HPDE6-E6E7 (cell line): Measurements from ENCODE around the gene GPR157.
"Not testable (repeated sequence)": the region's sequence is repeated elsewhere in the genome, so short reads cannot be mapped to it uniquely, and the experiment has no call there.

Experiments
- DNase-seq: peaks from one replicate; pipeline ENCODE4 v3.0.0; 2011; ENCODE audit warnings: missing footprints; ENCODE audit errors: extremely low spot score

The GPR157 gene

GRCh38 chr1:9145714-9146113 is 16.8 kb upstream of the GPR157 start:
- no peak for DNase-seq

- peak; percentile 86 for DNase-seq
Observed at GRCh38 chr1:9145021-9145668, 16.2 kb upstream of the GPR157 start.

DNA sequence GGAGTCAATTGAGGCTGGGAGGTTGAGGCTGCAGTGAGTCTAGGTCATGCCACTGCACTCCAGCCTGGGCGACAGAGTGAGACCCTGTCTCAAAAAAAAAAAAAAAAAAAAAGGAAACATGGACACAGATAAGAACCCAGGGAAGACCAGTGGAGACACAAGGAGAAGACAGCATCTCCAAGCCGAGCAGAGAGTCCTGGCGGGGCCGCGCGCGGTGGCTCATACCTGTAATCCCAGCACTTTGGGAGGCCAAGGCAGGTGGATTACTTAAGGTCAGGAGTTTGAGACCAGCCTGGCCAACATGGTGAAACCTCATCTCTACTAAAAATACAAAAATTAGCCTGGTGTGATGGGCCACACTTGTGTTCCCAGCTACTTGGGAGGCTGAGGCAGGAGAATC is 15.6 kb upstream of the GPR157 start:
- DNase-seq, result not testable (repeated sequence)

DNA sequence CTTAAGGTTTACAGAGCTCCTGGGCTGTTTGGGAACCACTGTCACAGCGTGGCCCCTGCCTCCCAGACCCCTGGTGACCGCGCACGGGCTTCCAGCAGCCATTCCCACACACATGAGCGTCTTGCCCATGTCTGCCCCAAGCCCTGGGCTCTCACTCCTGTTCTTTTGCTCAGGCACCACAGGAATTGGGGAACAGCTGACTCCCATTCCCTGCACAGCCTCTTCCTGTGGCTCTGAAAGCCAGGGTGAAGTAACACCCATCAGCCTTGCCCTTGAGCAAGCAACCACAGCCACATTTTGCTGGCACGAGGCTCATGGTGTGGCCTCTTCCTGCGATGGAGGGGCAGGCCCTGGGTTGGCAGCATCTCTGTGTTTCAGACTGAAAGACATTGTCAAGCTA is 14.3 kb upstream of the GPR157 start:
- no peak for DNase-seq

DNA sequence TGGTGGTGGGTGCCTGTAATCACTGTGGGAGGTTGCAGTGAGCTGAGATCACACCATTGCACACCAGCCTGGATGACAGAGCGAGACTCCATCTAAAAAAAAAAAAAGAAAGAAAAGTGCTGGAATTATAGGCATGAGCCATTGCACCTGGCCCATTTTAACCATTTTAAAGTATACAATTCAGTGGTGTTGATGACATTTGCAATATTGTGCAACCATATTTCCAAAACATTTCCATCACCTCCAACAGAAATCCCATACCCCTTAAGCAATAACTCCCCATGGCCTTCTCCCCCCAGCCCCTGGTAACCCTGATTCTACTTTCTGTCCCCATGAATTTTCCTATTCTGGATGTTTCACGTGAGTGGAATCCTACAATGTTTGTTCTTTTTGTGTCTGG is 11.0 kb upstream of the GPR157 start:
- DNase-seq, result no peak

DNA sequence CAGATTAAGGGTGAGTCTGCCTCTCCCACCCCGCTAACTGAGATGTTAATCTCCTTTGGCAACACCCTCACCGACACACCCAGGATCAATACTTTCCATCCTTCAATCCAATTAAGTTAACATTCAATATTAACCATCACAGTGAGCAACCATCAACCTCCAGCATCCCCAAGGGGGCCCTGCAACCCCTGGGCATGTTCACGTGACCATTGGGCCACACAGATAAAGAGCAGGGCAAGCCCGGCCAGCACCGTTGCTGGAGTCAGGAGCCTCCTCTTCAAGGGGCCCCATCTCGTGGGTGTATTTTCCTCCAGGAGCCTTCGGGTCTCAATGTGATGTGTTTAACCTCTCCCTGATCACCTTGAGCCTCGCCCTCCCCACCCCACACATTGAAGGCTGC is 8.0 kb upstream of the GPR157 start:
- DNase-seq, result no peak

DNA sequence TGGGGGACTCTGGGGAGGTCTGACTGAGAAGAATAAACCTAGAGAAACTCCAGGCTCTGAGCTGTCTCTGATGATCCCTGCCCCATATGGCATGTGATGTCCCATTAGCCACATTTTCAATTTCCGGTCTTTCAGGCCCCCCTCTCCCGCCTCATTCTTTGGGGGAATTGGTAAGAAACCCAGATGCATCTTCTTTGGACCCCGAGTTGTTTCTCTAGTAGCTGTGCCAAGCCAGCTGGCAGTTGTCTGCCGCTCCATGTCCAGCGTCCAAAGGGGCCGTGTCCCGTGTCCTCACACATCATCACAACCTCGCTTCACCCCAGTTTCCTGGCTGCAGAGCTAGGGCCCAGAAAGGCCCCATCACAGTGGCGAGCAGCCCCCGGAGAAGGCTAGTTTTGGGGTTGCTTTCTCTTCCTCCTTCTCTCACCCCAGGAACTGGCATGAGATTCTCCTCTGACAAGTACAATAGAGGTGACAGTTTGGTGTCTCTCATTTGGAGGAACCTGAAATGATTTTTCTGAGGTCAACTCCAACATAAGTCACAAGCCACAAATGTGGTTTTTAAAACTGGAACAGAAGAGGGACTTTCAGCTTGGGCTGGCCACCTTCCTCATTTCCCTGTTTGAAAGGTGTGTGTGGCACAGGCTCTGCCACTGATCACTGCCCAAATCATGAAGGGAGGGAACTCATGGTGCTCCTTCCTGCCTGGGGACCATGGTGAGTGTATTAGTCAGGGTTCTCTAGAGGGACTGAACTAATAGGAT is 6.4 kb upstream of the GPR157 start:
- no peak for DNase-seq

DNA sequence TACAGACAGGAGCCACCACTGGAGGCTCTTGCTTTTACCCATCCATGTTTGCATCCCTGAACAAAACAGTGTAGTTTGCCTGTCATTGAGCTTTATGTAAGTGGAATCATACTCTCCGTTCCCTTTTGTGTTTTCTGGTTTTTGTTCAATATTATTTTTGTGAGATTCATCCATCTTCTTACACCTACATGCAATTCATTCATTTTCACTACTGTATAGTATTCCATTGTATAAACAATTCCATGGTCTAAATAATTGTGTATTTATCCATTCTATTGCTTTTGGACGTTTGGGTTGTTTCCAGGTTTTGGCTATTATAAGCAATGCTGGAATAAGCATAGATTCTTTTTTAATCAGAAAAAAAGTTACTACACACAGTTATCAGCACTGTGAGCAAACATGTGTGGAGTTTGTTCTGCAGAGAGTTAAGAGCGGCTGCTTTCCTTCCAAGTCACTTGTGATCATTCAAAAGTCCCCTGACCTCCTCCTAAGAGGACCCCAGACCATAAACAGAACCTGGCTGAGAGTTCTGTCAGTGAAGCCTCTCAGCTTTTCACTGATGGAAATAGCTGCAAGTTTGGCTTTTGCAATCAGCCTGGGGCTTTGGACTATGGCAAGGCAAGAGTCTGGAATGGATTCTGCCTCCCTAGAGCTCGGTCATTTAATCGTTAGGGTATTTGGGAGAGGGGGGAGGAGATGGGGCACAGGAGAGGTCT is 5.1 kb upstream of the GPR157 start:
- no peak for DNase-seq

DNA sequence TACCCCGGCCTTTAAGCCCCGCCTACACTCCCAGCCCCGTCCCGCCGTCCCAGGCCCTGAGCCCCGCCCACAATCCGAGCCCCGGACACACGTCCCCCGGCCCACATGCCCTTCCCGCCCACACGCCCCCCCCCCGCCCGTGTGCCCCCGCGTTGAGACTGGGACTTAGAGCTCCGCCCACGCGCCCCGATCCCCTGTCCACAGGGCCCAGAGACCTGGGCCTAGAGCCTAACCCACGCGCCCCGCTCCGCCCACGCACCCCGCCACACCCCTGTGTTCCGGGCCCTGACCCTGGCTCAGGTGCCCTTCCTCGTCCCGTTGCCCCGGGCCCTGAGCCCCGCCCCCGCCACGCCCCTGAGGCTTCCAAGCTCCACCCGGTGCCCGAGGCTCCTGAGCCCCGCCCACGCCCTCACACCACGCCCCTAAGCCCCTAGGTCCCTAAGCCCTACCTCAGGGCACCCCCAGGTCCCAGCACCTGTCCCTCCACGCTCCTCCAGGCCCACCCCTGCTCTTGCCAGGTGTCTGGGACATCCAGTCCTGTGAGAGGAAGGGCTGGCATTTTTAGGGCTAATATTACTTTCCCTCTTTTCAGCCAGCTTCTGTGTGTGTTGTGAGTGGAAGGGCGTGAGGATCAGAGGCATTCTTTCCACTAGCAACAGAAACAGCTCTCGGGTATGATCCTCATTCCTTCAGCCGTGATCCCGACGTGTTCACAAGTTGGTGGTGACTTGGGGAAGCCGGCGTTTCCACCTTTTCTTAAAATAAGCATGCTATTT is 552 bp upstream of the GPR157 start:
- peak; percentile 97 for DNase-seq

GRCh38 chr1:9128166-9128519 is 759 bp downstream of the GPR157 start:
- DNase-seq, result no peak

DNA sequence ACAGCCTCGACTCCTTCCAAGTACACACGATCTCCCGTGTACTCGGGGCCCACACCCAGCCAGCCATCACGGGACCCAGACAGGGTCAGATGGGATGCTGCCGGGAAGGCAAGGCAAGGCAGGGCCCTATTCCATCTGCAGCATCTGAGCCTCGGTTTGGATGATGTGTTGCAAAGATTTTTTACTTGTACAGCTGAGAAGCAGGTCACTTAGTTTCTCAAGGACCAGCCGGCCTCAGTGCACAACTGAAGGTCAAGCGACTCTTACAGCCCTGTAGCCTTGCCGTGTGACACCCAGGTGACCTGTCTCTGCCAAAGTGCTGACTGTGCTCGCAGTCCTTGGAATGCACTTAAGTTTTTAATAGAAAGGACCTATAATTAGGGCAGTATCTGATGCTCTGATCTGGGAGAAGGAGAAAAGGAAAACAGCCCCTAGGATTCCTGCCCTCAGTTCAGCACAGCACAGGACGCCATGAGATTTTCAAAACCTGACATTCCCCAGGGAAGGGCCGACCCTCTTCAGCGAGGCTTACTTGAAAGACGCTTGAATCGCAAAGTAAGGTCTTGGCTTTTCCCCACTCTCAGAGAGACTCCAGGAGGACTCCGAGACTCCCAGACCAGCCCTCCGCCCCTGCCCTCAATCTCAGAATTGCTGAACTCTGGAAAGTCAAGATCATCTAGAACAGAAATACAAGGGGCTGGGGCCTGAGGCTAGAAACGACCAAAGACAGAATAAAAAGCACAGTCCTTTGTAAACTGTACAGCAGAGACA is 1.3 kb downstream of the GPR157 start:
- no peak for DNase-seq

GRCh38 chr1:9126511-9126910 is 2.4 kb downstream of the GPR157 start:
- no peak for DNase-seq

GRCh38 chr1:9125847-9126246 is 3.1 kb downstream of the GPR157 start:
- not testable (repeated sequence) for DNase-seq

DNA sequence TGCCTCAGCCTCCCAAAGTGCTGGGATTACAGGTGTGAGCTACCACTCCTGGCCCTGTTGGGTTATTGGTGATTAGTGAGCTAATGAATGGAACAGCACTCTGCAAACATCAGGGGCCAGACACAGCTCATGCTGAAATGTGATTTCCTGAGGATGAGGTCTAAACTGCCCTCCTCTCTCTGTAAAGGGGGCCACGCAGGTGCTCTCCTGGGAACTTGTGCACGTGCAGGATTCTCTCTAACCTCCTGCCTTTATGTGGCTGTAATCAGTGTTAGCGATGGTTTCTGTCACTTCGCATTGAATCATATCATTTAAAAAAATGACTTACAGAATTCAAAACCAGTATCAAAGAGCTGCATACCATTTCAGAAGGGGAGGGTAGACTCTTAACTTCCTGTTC is 3.6 kb downstream of the GPR157 start:
- no peak for DNase-seq

GRCh38 chr1:9124389-9124788 is 4.5 kb downstream of the GPR157 start:
- DNase-seq, result not testable (repeated sequence)

- DNase-seq, result not testable (repeated sequence)
Observed at GRCh38 chr1:9123665-9124064, 5.2 kb downstream of the GPR157 start.

GRCh38 chr1:9121496-9122409 is 7.1 kb downstream of the GPR157 start:
- no peak for DNase-seq

DNA sequence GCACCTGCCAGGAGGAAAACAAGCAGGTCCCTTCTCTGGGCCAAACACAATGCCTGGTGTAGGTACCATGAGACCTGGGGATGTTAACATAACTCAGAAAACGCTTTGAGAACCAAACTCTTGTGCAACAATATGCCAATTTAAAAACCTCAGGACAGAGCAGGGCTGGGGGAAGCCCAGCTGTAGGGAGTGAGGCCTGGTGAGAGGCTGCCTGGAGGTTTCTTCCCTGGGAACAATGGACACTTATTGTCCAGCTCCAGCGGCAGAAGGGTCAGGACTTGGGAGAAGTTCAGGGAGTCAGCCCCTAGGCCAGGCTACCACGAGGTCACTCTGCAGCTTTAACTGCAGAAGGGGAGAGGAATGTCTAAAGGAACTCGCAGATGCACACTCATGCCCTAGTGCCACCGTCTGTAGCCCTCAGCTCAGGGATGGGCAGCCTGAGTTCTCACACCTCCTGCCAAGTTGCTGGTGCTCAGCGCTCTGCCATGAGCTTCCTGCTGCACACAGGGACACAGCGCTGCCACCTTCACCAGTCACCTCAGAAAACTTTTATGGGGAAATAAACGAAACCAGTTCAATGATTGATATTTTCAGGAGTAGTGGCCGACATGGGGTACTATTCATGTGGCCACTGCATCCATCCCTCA is 8.5 kb downstream of the GPR157 start:
- DNase-seq, result no peak

DNA sequence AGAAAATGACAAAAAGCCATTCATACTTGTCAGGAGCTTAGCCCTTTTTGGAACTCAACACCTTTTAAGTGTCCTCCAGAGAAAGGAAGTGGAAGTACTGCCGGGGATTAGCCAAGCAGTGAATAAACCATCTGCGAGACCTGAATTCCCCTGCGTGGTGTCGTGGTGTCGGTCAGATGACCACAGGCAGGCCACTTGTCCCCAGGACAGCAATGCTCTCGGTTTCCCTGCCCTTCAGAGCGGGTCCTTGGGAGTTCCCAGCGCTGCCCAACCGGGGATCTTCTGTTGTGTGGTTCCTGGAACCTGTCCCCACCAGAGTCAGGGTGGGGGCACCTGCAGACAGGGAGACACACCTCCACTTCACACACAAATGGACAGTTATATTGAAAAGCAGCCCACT is 9.2 kb downstream of the GPR157 start:
- DNase-seq, result no peak

- no peak for DNase-seq
Observed at GRCh38 chr1:9118186-9118585, 10.7 kb downstream of the GPR157 start.
